Lung (tissue), 12 donors: ENCODE results near the gene ASTN2. TPM values are rescaled to one million over a fixed set of nuclear protein-coding genes. Genes with fewer than 3 reads are reported as not detected.

Experiments used
- ATAC-seq: fragments of 200-7000 bp; cut with Tn5 transposase; one replicate; pipeline ENCODE4 v1.9.1; 2020; ENCODE audit warnings: moderate number of reproducible peaks; ENCODE audit not compliant: insufficient read depth, low FRiP score
- DNase-seq, 3 donors: peaks; one replicate each; pipeline ENCODE4 v3.0.0-alpha.2; 2013 to 2017
- H3K27ac ChIP-seq, 2 donors: one replicate each; pipeline ENCODE4 v1.5.1; 2013; ENCODE audit warnings: mild to moderate bottlenecking in 2 of 2, moderate library complexity in 2 of 2, control low read depth in 1 of 2, inconsistent platforms in 1 of 2, low read depth in 1 of 2, low read length in 1 of 2
- H3K27me3 ChIP-seq, 3 donors: one replicate each; pipeline ENCODE4 v1.5.1; 2013; ENCODE audit warnings: low read length in 2 of 3; ENCODE audit not compliant: control insufficient read depth in 3 of 3, insufficient read depth in 3 of 3
- H3K36me3 ChIP-seq, 4 donors: one replicate each; pipeline ENCODE4 v1.5.1; 2013; ENCODE audit warnings: low read length in 4 of 4, mild to moderate bottlenecking in 1 of 4, moderate library complexity in 1 of 4; ENCODE audit not compliant: control insufficient read depth in 4 of 4, insufficient read depth in 4 of 4
- H3K4me1 ChIP-seq, 5 donors: one replicate each; pipeline ENCODE4 v1.5.1; 2013; ENCODE audit warnings: low read length in 5 of 5, mild to moderate bottlenecking in 2 of 5, moderate library complexity in 1 of 5; ENCODE audit not compliant: control insufficient read depth in 5 of 5, insufficient read depth in 5 of 5
- H3K4me3 ChIP-seq: one replicate; pipeline ENCODE4 v1.5.1; 2013; ENCODE audit warnings: mild to moderate bottlenecking, control low read depth, moderate library complexity
- H3K9ac ChIP-seq, 2 donors: one replicate each; pipeline ENCODE4 v1.5.1; 2013; ENCODE audit warnings: low read length in 2 of 2, control low read depth in 1 of 2; ENCODE audit not compliant: insufficient read depth in 1 of 2
- H3K9me3 ChIP-seq, 4 donors: one replicate each; pipeline ENCODE4 v1.5.1; 2013; ENCODE audit warnings: low read length in 3 of 4, mild to moderate bottlenecking in 1 of 4, moderate library complexity in 1 of 4; ENCODE audit not compliant: control insufficient read depth in 4 of 4, insufficient read depth in 3 of 4
- CTCF ChIP-seq: IDR thresholded peaks from 2 replicates; pipeline ENCODE4 v1.5.1; 2012; ENCODE audit warnings: mild to moderate bottlenecking; ENCODE audit errors: control extremely low read depth, extremely low read depth
- WGBS, 2 donors: extraction: QIAGEN DNeasy Blood & Tissue Kit; methylation state at CpG; one replicate each; pipeline ENCODE4 v1.1.7; 2013; 5-methylcytosine and 5-hydroxymethylcytosine counted together
- polyA plus RNA-seq, 2 donors: library from polyadenylated mRNA; stranded (reverse); fragments of 200-250 nt; gene quantifications; one replicate each; pipeline ENCODE4 v1.2.1, GENCODE V29; 2013
- total RNA-seq, 2 donors: library from RNA; depleted of rRNA in 1 of 2; stranded (reverse); fragments of >200 nt in 1 of 2; gene quantifications; one replicate each; pipeline ENCODE4 v1.2.1, GENCODE V29; 2014 to 2021
- donor health status: control.
- donor health status: control.
- donor health status: Bipolar disorder and iron deficiency.
- donor health status: healthy.
- donor health status: DM: yes; HTN: yes; CAD: no.

The ASTN2 gene
- total and polyA plus RNA-seq, 4 donors, result 1.4 to 7.0 (median 3.3) TPM

GRCh38 chr9:117412006-117412715 lies 2.7 kb downstream of the ASTN2 start:
- H3K36me3 ChIP-seq, result no peaks in the 10 kb centered on the region
- H3K27ac ChIP-seq, result no peak overlapping the region
- no peak overlapping the region for H3K9ac ChIP-seq
- DNase-seq (no peak), ATAC-seq (no peak)
- no peak overlapping the region for H3K4me3 ChIP-seq
- peaks cover 0 to 11% (median 0%) of the 10 kb centered on the region in 4 donors for H3K9me3 ChIP-seq
- no peak for TF ChIP-seq CTCF
- peaks cover 0 to 17% (median 7%) of the 10 kb centered on the region in 5 donors for H3K4me1 ChIP-seq
- peaks cover 22 to 60% (median 58%) of the 10 kb centered on the region in 3 donors for H3K27me3 ChIP-seq
- 28 to 29% methylated on average over 17 of the region's 17 CpGs for WGBS, 2 donors

GRCh38 chr9:117411547-117411946 lies 3.3 kb downstream of the ASTN2 start:
- Histone ChIP-seq H3K27ac (no peak overlapping the region), H3K9me3 (peaks cover 0 to 11% (median 0%) of the 10 kb centered on the region in 4 donors), H3K4me3 (no peak overlapping the region), H3K4me1 (peaks cover 0 to 17% (median 7%) of the 10 kb centered on the region in 5 donors), H3K36me3 (no peaks in the 10 kb centered on the region), H3K9ac (no peak overlapping the region), H3K27me3 (peaks cover 22 to 56% (median 52%) of the 10 kb centered on the region in 3 donors)
- ATAC-seq, result peak; percentile 39
- peak in 2 of 3 donors; percentile 11 to 17 for DNase-seq
- WGBS, 2 donors, result 7 to 10% methylated on average over 4 of the region's 4 CpGs
- peak; percentile 19 for TF ChIP-seq CTCF

GRCh38 chr9:117409321-117409720 lies 5.5 kb downstream of the ASTN2 start:
- no peak for ATAC-seq

More at GRCh38 chr9:117409321-117409720, 5.5 kb downstream of the ASTN2 start:
- Histone ChIP-seq H3K27ac (no peak overlapping the region), H3K9ac (no peak overlapping the region), H3K27me3 (peaks cover 21 to 43% (median 42%) of the 10 kb centered on the region in 3 donors), H3K4me3 (no peak overlapping the region), H3K9me3 (peaks cover 0 to 11% (median 0%) of the 10 kb centered on the region in 4 donors), H3K4me1 (peaks cover 0 to 16% (median 7%) of the 10 kb centered on the region in 5 donors), H3K36me3 (no peaks in the 10 kb centered on the region)
- WGBS, 2 donors, result 60 to 65% methylated on average over 5 of the region's 5 CpGs
- DNase-seq, result no peak
- no peak for TF ChIP-seq CTCF
